GM12878 (cell line): ENCODE measurements around the gene PIGBOS1. TPM values are rescaled to one million over a fixed set of nuclear protein-coding genes. Genes with fewer than 3 reads are reported as not detected.
A peak's percentile ranks its signal among the peaks of the same experiment; 100 is the strongest.

ENCODE experiments used
- ATAC-seq: fragments of 200-7000 bp; cut with Tn5 transposase; 3 replicates; pipeline ENCODE4 v1.9.1; 2020; ENCODE audit warnings: mild to moderate bottlenecking, moderate library complexity
- BruUV-seq: library from RNA; stranded (reverse); fragments of 400-500 nt; replicated peaks from 2 replicates; lab custom pipeline; 2021; lab: Mats Ljungman, UMichigan
- CTCF ChIA-PET: fragments of 300-600 bp; sonication (Branson Sonifier 250); formaldehyde crosslinking; extraction: SDS; loops from one replicate; lab custom pipeline; 2021; ENCODE audit warnings: inconsistent platforms; lab: Yijun Ruan, JAX
- POLR2A ChIA-PET: fragments of 350-600 bp; formaldehyde crosslinking; extraction: SDS; loops from one replicate; lab custom pipeline; 2021; ENCODE audit warnings: inconsistent platforms; lab: Charles Lee
- RAD21 ChIA-PET: fragments of 300-600 bp; sonication (Branson Sonifier 250); formaldehyde crosslinking; loops from one replicate; lab custom pipeline; 2023; ENCODE audit warnings: antibody characterized with exemption; ENCODE audit not compliant: unreplicated experiment; lab: Charles Lee
- SMC1A ChIA-PET: fragments of 300-600 bp; sonication (Branson Sonifier 250); formaldehyde crosslinking; loops from one replicate; lab custom pipeline; 2023; ENCODE audit not compliant: unreplicated experiment, uncharacterized antibody; lab: Charles Lee
- DNase-seq: peaks from one replicate; pipeline ENCODE4 v3.0.0-alpha.2; 2011; ENCODE audit warnings: low read depth, low spot score
- FAIRE-seq: peaks from 3 replicates; lab custom pipeline; 2011; peaks lifted over from hg19 to GRCh38; lab: Jason Lieb, UNC
- H2AFZ ChIP-seq: 2 replicates; pipeline ENCODE4 v1.6.0; 2011; ENCODE audit warnings: low read depth, low read length, control low read depth; ENCODE audit not compliant: control insufficient read depth
- H3K27ac ChIP-seq: 2 replicates; pipeline ENCODE4 v1.5.1; 2011; ENCODE audit warnings: control low read depth; ENCODE audit not compliant: control insufficient read depth, insufficient read depth
- H3K27me3 ChIP-seq, 2 experiments: replicated peaks in 1 of 2; 2 replicates each; pipeline versions ENCODE4 v1.6.0 to v1.6.1; 2011; ENCODE audit warnings: low read length in 1 of 2; ENCODE audit not compliant: control insufficient read depth in 2 of 2, insufficient read depth in 2 of 2
- H3K36me3 ChIP-seq, 2 experiments: 2 replicates each; pipeline ENCODE4 v1.5.1; 2011; ENCODE audit warnings: low read length in 1 of 2; ENCODE audit not compliant: control insufficient read depth in 2 of 2, insufficient read depth in 2 of 2
- H3K4me1 ChIP-seq: 2 replicates; pipeline ENCODE4 v1.6.1; 2011; ENCODE audit warnings: mild to moderate bottlenecking, low read length, moderate library complexity, mixed read lengths; ENCODE audit not compliant: control insufficient read depth, insufficient read depth
- H3K4me2 ChIP-seq: 2 replicates; pipeline ENCODE4 v1.6.0; 2011; ENCODE audit warnings: control low read depth; ENCODE audit not compliant: control insufficient read depth, insufficient read depth
- H3K4me3 ChIP-seq: fragments of 200-600 bp; sonication (generic); 2 replicates; pipeline ENCODE4 v1.5.1; 2016
- H3K79me2 ChIP-seq: 2 replicates; pipeline ENCODE4 v1.6.0; 2011; ENCODE audit warnings: low read length; ENCODE audit not compliant: control insufficient read depth, insufficient read depth
- H3K9ac ChIP-seq: 2 replicates; pipeline ENCODE4 v1.8.0; 2011; ENCODE audit warnings: low read length, control low read depth, mixed read lengths; ENCODE audit not compliant: control insufficient read depth, insufficient read depth
- H3K9me3 ChIP-seq: replicated peaks from 3 replicates; pipeline ENCODE4 v1.5.1; 2011; ENCODE audit warnings: mild to moderate bottlenecking, low read length; ENCODE audit not compliant: control insufficient read depth, insufficient read depth
- H4K20me1 ChIP-seq: 2 replicates; pipeline ENCODE4 v1.6.0; 2011; ENCODE audit not compliant: control insufficient read depth, insufficient read depth
- CEBPB ChIP-seq, 2 experiments: fragments of 150-350 bp in 1 of 2; IDR thresholded peaks; 2 replicates each; pipeline ENCODE4 v1.6.1; 2012 to 2014; ENCODE audit warnings: low read depth in 2 of 2, low read length in 2 of 2, borderline replicate concordance in 1 of 2, inconsistent platforms in 1 of 2
- CTCF ChIP-seq, 3 experiments: IDR thresholded peaks in 2 of 3; conservative IDR thresholded peaks in 1 of 3; 2 replicates each; pipeline ENCODE4 v1.5.1; 2011; ENCODE audit warnings: low read depth in 3 of 3, low read length in 3 of 3, mild to moderate bottlenecking in 3 of 3, control low read depth in 2 of 3, moderate library complexity in 2 of 3, inconsistent platforms in 1 of 3, mixed read lengths in 1 of 3; ENCODE audit not compliant: control insufficient read depth in 2 of 3, insufficient read depth in 1 of 3; ENCODE audit errors: extremely low read depth in 1 of 3
- EP300 ChIP-seq, 2 experiments: fragments of 150-350 bp in 1 of 2; IDR thresholded peaks; 2 replicates each; pipeline ENCODE4 v1.6.1; 2011 to 2012; ENCODE audit warnings: low read depth in 2 of 2, low read length in 2 of 2, borderline replicate concordance in 1 of 2, improper control_type of control experiment in 1 of 2, inconsistent platforms in 1 of 2; ENCODE audit not compliant: control insufficient read depth in 1 of 2
- JUND ChIP-seq: IDR thresholded peaks from 2 replicates; pipeline ENCODE4 v1.6.1; 2012; ENCODE audit warnings: low read depth, mild to moderate bottlenecking, low read length, improper control_type of control experiment, moderate library complexity
- LARP7 ChIP-seq: fragments of 450-650 bp; IDR thresholded peaks from 2 replicates; pipeline ENCODE4 v1.6.1; 2017; ENCODE audit warnings: mild to moderate bottlenecking
- MEF2B ChIP-seq: fragments of 450-650 bp; IDR thresholded peaks from 2 replicates; pipeline ENCODE4 v1.6.1; 2018; ENCODE audit warnings: mild to moderate bottlenecking, moderate library complexity; ENCODE audit not compliant: partially characterized antibody, poor library complexity, severe bottlenecking
- MYB ChIP-seq: fragments of 150-350 bp; IDR thresholded peaks from 2 replicates; pipeline ENCODE4 v1.6.1; 2014; ENCODE audit warnings: mild to moderate bottlenecking, low read depth, low read length, borderline replicate concordance
- MYC ChIP-seq: IDR thresholded peaks from 2 replicates; pipeline ENCODE4 v1.6.1; 2011; ENCODE audit warnings: mild to moderate bottlenecking, low read length, moderate library complexity, inconsistent platforms; ENCODE audit not compliant: insufficient read depth, insufficient replicate concordance, insufficient read length, severe bottlenecking
- NFYB ChIP-seq: IDR thresholded peaks from 2 replicates; pipeline ENCODE4 v1.6.1; 2011; ENCODE audit warnings: low read depth, mild to moderate bottlenecking, low read length, improper control_type of control experiment, moderate library complexity; ENCODE audit not compliant: insufficient read depth
- PAX5 ChIP-seq: IDR thresholded peaks from 2 replicates; pipeline ENCODE4 v1.6.1; 2011; ENCODE audit warnings: low read depth, low read length, borderline replicate concordance
- RUNX3 ChIP-seq: IDR thresholded peaks from 2 replicates; pipeline ENCODE4 v1.6.1; 2012; ENCODE audit warnings: low read length, inconsistent platforms
- TAF1 ChIP-seq: IDR thresholded peaks from 2 replicates; pipeline ENCODE4 v1.6.1; 2011; ENCODE audit warnings: mild to moderate bottlenecking, low read depth, low read length, borderline replicate concordance
- TCF7 ChIP-seq: IDR thresholded peaks from 2 replicates; pipeline ENCODE4 v1.6.1; 2014; ENCODE audit warnings: antibody characterized with exemption, borderline replicate concordance
- YY1 ChIP-seq: IDR thresholded peaks from 2 replicates; pipeline ENCODE4 v1.6.1; 2011; ENCODE audit warnings: low read depth, mild to moderate bottlenecking, low read length
- ZNF274 ChIP-seq: IDR thresholded peaks from one replicate; pipeline ENCODE4 v1.8.0; 2011; ENCODE audit not compliant: insufficient read length, insufficient read depth
- ZNF687 ChIP-seq: fragments of 450-650 bp; IDR thresholded peaks from 2 replicates; pipeline ENCODE4 v1.6.1; 2017; ENCODE audit warnings: mild to moderate bottlenecking, moderate library complexity
- WGBS: methylation state at CpG from one replicate; pipeline ENCODE4 v1.1.6; 2016; ENCODE audit warnings: low lambda C conversion rate; ENCODE audit not compliant: insufficient replicate concordance, insufficient coverage; ENCODE audit errors: missing lambda C conversion rate; 5-methylcytosine and 5-hydroxymethylcytosine counted together
- in situ Hi-C: fragments of 300-500 bp; cut with MboI; formaldehyde crosslinking; loops from 9 replicates; pipeline ENCODE4 v1.14.3; 2018; ENCODE audit warnings: mixed read lengths
- intact Hi-C: fragments of 100-400 bp; cut with micrococcal nuclease; formaldehyde crosslinking; loops from one replicate; pipeline ENCODE4 v1.14.2; 2022; ENCODE audit not compliant: unreplicated experiment
- polyA plus RNA-seq, 11 experiments: library from polyadenylated mRNA; depleted of rRNA in 4 of 11; unstranded in 6 of 11; stranded (reverse) in 5 of 11; fragments of >200 nt; fragmentation: Nextera tagmentation in 4 of 11; fragmentation: Illumina TruSeq in 1 of 11; extraction: Ambion mirVana in 4 of 11; extraction: Trizol in 1 of 11; gene quantifications; 1 replicate in 1 of 11; 2 replicates in 10 of 11; pipeline versions ENCODE4 v1.2.1 to v1.2.3, GENCODE V29; 2011 to 2016; ENCODE audit warnings: inconsistent platforms in 2 of 11, missing spikeins in 2 of 11, low read depth in 1 of 11
- total RNA-seq, 4 experiments: library from RNA; depleted of rRNA in 3 of 4; stranded (reverse); fragments of >200 nt in 3 of 4; fragmentation: Illumina TruSeq in 1 of 4; extraction: Trizol in 1 of 4; gene quantifications; 2 replicates each; pipeline versions ENCODE4 v1.2.1 to v1.2.3, GENCODE V29; 2013 to 2021

Gene PIGBOS1
- total and polyA plus RNA-seq, 10 of the 15 experiments (the other 5 are each of a cell fraction or from before 2014, with no cell fraction given): 7.1 to 24.7 (median 10.2) TPM

- ChIA-PET CTCF (interaction anchor here (0.8 to 2.4 kb wide), 5 partner anchors 9 to 50 kb away, joined by 3 to 12 read pairs (median 6); no protein-coding TSS in a partner anchor), POLR2A (interaction anchor here (0.8 to 1.9 kb wide), 6 partner anchors 9 to 47 kb away, joined by 3 to 10 read pairs (median 3); no protein-coding TSS in a partner anchor), SMC1A (interaction anchor here (1.0 to 3.1 kb wide), 10 partner anchors 10 to 50 kb away, joined by 4 to 18 read pairs (median 6); no protein-coding TSS in a partner anchor), RAD21 (interaction anchor here (0.9 to 2.6 kb wide), 5 partner anchors 9 to 65 kb away, joined by 3 to 9 read pairs (median 4); no protein-coding TSS in a partner anchor)
- Histone ChIP-seq H3K27me3 (no peaks in the 10 kb centered on the region), H3K79me2 (no peaks in the 10 kb centered on the region), H2AFZ (peak overlapping the region; percentile 27), H3K4me2 (peak overlapping the region; percentile 28), H3K9me3 (no peaks in the 10 kb centered on the region), H3K4me3 (no peak overlapping the region), H3K9ac (no peak overlapping the region), H4K20me1 (no peaks in the 10 kb centered on the region), H3K27ac (no peak overlapping the region), H3K36me3 (no peaks in the 10 kb centered on the region; a peak in 1 of 4 replicates), H3K4me1 (peaks cover 7% of the 10 kb centered on the region)
- ATAC-seq (peak; percentile 98), FAIRE-seq (no peak), DNase-seq (no peak)
- no TSS peak for BruUV-seq
- WGBS: 11% methylated on average over 10 of the region's 10 CpGs
- in situ Hi-C loops: no loop called here
- intact Hi-C loops: no loop called here
- peak; percentile 50; the same call in 1 of the 2 replicates for TF ChIP-seq ZNF687
- TF ChIP-seq MYC: no peak
- TF ChIP-seq LARP7: no peak
- TF ChIP-seq NFYB: no peak
- no peak for TF ChIP-seq TAF1
- no peak for TF ChIP-seq ZNF274
- no peak for TF ChIP-seq YY1
- 0 out of 2 replicates have a peak, but pooled peaks have one; percentile 30 for TF ChIP-seq PAX5
- no peak for TF ChIP-seq JUND
- no peak for TF ChIP-seq CTCF (IDR thresholded peaks at IDR 0.05 in 2 of 3, conservative IDR thresholded peaks at IDR 0.05 in 1 of 3; ENCODE audit: control insufficient read depth in 2 of 3, extremely low read depth in 1 of 3, insufficient read depth in 1 of 3, low read depth in 3 of 3, low read length in 3 of 3)
- no peak for TF ChIP-seq TCF7
- no peak for TF ChIP-seq EP300 (IDR thresholded peaks at IDR 0.05; ENCODE audit: borderline replicate concordance in 1 of 2, control insufficient read depth in 1 of 2, low read depth in 2 of 2, low read length in 2 of 2)
- TF ChIP-seq MEF2B: no peak
- TF ChIP-seq RUNX3: peak; percentile 39; the same call in 1 of the 2 replicates
- TF ChIP-seq MYB: no peak
- no peak for TF ChIP-seq CEBPB (IDR thresholded peaks at IDR 0.05; ENCODE audit: borderline replicate concordance in 1 of 2, low read depth in 2 of 2, low read length in 2 of 2)
Observed at GRCh38 chr15:55267401-55268175, 51.3 kb downstream of the PIGBOS1 start.
